Stimulated activated CD8-positive, alpha-beta memory T cell treated with anti-CD3 and anti-CD28 coated beads, Interleukin-4, amount 100 ng/mL, for 48 hours (primary cell): ENCODE data around the gene PYGB.

ENCODE experiments used
- DNase-seq: peaks from one replicate; pipeline ENCODE4 v3.0.0-alpha.2; 2020

Gene PYGB

DNA sequence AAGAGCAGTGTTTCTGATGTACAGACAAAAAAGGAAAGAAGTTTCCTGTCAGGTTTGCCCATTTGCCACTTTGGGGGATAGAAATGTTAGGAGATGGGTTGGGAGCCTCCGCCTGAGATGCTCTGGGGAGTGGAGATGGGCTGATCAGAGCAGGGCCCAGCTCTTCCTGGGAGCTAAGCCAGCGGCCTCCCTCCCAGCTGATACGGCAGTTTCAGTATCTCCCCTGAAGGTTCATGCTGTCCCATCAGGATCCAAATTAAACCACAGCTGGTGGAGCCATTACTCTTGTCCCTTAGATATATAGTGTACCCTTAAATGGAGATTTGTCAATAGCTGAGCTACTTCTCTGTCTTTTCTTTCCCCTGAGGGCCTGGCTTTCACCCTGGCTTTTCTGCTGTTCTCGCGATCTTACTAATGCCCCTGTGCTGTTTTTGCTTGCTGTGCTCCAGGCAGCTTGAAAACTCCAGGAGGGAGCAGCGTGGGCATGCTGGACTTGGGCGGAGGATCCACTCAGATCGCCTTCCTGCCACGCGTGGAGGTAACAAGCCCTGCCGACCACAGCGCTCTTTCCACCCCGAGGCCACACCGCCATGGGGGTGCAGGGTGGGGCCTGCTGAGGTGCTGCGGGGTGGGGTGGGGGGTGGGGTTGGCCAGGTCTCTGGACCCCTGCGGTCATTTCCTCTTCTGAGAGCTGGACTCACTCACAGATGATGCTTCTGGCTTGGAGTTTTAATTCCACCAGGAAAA, 31.5 kb upstream of the PYGB start:
- no peak for DNase-seq

DNA sequence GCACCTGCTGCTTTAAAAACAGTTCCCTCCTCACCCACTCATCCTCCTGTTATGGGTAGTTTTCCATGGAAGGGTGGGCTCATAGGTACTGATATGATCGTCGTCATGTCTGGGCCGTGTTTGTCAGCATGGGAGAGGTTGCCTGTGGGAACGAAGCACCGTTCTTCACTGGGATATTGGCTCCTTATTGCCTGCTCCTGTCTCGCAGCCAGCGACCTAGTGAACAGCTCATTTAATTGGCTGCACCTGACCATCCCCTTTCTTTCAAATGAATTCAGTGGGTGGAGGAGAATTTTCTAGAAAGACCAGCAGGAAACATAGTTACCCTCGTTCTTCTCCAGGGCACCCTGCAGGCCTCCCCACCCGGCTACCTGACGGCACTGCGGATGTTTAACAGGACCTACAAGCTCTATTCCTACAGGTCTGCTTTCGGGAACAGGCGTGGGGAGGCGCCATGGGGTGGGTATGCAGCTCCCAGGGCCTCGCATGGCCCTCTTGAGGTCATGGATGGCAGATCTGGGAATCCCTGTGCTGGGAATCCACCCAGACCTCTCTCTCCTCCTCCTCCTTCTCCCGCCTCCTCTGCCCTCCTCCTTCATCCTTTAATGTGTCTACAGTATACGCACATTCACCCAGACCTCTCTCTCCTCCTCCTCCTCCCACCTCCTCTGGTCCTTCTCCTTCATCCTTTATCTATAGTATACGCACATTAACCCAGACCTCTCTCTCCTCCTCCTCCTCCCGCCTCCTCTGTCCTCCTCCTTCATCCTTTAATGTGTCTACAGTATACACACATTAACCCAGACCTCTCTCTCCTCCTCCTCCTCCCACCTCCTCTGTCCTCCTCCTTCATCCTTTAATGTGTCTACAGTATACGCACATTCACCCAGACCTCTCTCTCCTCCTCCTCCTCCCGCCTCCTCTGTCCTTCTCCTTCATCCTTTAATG, 30.4 kb upstream of the PYGB start:
- no peak for DNase-seq

DNA sequence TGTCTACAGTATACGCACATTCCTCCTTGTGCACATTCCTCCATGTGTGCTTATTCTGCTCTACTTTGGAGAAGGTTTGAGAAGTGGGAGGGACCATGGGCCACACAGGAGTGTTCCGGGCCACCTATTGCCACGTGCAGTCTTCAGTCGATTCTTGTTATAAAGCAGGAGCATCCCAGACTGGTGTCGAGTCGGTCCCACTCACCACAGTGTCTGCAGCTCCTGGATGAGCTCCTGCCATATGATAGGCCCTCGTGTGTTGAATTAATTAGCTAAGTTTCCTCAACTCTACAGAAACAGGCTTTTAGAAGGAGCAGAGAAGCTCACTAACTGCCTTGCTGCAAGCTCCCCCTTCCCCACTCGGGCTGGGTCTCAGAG, 29.8 kb upstream of the PYGB start:
- no peak for DNase-seq

DNA sequence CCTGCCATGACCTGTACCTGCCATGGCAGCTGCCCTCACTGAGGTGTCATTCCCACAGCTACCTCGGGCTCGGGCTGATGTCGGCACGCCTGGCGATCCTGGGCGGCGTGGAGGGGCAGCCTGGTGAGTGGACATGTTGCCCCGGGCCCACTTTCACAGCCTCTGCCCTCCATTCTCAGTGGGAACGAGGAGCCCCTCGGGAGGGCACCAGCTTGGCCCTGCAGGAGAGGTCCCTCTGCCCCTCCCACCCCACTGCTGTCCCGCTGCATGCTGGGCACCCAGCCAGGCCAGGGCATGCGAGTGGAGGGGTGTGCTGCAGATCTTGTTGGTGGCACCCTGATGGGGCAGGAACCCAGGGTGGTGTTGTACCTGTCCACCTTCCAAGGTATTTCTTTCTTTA, 29.4 kb upstream of the PYGB start:
- DNase-seq: no peak

DNA sequence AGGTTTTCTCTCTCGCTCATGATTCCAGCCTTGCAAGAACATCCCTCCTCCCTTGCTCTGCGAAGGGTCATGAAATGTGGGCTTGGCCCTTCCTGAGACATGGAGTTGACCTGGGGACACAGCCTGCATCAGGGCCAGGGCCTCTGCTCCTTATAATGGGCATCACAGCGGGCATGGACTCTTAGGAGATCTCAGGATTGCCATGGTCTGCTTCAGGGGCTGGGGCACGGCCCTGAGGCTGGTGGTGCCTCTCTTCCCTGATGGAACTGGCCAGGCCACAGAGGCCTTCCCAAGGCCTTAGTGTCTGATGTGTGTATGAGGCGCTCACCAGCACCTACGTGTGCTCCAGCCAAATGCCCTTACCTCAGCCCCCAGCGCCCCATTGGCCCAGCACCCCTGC, 28.5 kb upstream of the PYGB start:
- DNase-seq: no peak

DNA sequence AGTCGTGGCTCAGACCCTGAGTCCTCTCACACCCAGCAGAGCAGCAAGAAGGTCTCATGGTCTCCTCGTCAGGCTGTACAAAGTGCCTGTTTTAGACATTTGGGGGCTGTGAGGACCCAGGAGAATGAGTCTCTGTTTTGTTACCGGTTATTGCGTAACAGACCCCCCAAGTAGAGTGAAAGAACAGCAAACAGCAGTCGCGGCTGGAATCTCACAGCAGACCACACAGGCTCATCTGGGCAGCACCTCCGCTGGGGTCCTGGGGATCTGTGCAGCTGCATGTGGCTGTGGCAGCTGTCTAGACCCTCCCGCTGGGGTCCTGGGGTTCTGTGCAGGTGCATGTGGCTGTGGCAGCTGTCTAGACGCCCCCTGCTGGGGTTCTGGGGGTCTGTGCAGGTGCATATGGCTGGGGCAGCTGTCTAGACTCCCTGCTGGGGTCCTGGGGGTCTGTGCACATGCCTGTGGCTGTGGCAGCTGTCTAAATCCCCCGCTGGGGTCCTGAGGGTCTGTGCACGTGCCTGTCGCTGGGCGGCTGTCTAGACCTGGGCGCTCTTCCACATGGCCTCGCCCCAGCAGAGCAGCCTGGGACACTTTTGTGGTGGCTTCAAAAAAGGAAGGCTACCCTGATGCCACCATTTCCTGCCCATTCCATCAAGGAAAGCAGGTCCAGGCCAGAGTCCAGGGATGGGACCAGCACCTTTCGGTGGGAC, 27.7 kb upstream of the PYGB start:
- DNase-seq: peak; percentile 41

DNA sequence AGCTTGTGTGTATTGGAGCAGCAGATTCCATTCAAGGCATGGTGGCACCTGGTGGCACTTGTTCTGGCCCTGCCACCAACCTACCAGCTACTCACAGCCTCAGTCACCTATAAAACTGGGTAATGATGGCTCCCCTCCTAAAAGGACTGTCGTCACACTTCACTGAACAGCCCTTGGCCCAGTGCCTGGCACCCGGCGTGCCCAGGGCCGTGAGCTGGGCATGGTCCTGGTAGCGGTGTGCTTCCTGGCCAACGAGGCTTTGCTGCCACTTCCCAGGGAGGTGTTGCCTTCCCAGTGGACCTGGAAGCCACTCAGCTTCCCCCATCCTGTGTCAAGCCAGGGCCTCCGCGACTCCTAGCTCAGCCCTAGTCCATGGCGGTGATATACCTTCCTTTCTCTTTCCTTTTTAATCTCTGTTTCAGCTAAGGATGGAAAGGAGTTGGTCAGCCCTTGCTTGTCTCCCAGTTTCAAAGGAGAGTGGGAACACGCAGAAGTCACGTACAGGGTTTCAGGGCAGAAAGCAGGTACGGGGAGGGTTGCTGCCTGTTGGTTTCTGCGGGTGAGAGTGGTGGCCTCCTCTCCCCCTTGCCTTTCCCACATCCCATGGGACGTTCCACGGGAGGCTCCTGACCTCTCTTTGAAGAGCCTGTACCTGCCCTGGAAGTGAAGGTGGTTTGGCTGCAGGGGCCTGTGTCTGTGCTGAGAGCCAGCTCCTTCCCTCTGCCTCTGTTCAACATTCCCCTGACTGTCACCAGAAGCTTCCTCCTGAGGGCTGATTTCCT, 26.9 kb upstream of the PYGB start:
- no peak for DNase-seq

DNA sequence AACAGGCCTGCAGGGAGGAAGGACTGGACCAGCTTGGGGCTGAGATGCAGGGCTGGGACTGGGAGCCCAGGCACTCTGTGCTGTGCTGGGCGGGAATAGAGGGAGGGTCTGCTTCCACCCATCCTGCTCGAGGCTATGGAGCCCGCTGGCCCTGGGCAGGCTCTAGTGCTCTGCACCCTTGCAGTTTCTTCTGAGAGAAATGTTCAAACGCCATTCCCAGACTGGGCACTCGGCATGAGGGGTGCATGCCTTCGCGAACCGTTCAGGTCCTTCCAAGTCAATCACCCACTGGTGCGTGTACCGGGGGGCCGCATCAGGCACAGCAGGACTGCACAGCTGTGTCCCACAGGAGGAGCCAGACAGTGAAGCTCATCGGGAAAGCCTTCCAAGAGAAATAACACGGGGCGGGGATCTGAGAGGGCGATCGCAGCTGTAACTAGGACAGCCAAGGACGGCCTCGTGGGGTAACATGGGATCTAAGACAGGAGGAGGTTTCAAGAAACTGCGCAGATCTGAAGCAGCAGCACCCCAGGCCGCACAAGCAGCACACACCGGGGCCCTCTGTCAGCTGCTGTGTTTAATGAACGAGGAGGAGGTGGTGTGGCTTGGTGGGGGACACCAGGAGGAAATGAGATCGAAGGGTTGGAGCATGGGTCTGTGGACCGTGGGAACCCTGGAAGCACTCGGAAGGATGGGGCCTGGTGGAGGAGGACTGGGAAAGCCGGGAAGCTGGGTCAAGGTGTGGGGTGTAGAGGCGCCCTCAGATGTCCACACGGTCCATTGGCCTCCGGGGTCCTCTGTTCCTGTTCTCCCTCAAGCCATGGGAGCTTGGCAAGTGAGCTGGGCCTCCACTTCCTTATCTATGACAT, 26.1 kb upstream of the PYGB start:
- no peak for DNase-seq

DNA sequence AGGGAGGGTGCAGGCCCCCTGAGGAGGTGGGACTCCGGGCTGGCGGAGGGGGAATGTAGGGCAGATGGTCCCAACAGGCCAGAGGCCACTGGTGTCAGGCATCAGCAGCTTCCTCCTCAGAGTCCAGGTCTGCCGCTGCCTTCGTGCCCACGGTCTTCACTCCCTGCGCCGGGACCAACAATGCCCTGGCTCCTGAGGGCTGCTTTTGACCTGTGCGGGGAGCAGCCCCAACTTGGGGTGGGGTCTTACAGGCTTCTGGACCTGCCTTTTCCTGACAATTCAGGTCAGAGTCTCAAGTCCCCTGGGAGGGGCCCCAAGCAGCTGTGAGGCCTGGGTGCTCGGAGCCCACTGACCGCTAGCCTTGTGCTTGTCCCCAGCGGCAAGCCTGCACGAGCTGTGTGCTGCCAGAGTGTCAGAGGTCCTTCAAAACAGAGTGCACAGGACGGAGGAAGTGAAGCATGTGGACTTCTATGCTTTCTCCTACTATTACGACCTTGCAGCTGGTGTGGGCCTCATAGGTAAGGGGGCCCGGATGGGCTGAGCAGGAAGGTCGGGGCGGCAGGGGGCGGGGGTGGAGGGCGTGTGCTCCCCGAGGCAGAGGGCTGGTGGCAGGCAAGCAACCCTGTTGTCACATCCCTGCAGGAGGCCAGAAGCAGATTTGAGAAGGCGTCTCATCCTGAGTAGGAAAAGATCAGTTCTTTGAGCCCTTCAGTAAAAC, 25.3 kb upstream of the PYGB start:
- DNase-seq: no peak

DNA sequence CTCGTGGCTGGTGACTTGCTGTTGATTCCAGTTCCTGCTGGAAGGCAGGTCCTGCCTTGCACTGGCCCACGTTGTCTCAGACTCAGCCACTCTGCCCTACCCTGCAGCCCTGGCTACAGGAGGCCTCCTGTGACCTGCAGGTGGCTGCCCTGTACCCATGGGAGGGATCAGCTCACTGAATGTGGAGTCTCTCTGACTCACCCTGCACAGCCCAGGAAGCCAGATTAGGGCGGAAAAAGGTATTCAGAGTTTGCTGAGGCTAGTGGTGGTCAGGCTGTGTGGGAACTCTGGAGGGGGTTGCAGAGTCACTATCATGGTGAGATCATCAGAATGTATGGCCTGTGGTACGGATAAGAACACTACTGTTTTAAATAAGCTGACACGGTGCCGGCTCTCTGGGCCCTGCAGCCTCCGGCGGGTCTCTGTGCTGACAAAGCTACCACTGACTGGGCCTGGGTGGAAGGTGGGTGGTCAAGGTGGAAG, 24.7 kb upstream of the PYGB start:
- DNase-seq: peak; percentile 74

DNA sequence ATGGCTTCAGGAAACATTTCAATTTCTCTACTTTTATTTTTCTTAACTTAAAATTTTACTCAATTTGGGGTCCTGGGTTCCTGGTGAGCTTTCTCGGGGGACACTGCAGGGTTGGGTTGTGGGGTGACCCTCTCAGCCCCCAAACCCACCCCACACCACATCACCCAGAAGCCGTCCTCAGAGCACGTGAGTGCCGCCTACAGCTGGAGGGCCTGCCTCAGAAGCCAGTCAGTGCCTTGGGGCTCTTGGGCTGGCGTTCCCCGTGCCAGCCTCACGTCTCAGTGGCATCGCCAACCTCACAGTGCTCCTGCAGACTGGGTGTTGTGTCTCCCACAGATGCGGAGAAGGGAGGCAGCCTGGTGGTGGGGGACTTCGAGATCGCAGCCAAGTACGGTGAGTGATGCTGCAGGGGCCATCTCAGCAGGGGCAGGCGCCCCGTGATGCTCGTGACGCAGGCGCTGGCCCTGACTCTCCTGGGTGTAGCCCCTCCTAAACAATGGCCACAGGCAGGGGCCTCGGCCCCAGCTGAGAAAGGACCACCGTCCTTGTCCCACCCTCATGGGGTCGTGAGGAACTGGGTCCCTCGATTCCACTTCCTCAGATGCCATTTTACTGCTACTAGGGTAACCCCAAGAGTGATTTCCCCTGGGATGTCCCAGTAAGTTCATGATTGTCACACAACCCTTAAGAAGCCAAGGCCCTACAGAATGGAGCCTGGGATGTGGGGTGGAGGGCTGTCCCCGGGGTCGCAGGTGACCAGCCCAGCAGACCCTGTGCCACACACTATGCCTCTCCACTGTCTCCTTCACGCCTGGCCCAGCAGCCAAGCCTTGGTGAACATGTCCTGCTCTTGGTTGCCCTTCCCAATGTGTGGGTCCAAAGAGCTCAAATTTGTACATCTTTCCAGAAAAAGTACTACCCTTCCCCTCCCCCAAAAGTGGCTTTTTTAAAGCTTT, 23.8 kb upstream of the PYGB start:
- DNase-seq: no peak

DNA sequence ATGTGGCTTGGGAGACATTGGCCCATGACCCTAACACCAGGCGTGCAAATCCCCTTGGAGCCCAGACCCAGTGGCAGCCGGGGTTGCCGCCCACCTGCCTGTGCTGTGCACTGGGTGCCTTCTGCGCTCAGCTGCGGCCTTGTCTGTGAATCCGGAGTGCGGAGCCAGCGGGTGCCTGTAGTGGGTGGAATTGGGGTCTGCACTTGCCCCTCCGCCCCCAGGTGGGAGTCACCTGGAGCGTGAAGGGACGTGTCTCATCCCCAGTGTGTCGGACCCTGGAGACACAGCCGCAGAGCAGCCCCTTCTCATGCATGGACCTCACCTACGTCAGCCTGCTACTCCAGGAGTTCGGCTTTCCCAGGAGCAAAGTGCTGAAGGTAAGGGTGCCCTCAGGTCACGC, 22.9 kb upstream of the PYGB start:
- no peak for DNase-seq

DNA sequence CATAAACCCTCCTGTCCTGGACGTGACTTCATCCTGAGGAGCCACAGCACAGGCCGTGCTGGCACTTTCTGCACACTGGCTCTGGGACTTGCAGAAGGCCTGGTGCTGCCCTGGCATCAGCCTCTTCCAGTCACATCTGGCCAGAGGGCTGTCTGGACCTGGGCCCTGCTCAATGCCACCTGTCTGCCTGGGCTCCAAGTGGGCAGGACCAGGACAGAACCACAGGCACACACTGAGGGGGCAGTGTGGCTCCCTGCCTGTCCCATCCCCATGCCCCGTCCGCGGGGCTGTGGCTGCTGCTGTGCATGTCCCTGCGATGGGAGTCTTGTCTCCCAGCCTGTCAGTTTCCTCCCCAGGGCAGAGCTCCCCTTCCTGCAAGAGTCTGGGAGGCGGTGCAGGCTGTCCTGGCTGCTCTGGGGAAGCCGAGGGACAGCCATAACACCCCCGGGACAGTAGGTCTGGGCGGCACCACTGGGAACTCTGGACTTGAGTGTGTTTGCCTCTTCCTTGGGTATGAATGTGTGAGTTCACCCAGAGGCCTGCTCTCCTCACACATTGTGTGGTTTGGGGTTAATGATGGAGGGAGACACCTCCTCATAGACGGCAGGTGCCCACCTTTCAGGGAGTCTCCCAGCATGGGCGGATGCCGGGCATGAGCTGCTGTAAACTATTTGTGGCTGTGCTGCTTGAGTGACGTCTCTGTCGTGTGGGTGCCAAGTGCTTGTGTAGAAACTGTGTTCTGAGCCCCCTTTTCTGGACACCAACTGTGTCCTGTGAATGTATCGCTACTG, 22.0 kb upstream of the PYGB start:
- DNase-seq: no peak

DNA sequence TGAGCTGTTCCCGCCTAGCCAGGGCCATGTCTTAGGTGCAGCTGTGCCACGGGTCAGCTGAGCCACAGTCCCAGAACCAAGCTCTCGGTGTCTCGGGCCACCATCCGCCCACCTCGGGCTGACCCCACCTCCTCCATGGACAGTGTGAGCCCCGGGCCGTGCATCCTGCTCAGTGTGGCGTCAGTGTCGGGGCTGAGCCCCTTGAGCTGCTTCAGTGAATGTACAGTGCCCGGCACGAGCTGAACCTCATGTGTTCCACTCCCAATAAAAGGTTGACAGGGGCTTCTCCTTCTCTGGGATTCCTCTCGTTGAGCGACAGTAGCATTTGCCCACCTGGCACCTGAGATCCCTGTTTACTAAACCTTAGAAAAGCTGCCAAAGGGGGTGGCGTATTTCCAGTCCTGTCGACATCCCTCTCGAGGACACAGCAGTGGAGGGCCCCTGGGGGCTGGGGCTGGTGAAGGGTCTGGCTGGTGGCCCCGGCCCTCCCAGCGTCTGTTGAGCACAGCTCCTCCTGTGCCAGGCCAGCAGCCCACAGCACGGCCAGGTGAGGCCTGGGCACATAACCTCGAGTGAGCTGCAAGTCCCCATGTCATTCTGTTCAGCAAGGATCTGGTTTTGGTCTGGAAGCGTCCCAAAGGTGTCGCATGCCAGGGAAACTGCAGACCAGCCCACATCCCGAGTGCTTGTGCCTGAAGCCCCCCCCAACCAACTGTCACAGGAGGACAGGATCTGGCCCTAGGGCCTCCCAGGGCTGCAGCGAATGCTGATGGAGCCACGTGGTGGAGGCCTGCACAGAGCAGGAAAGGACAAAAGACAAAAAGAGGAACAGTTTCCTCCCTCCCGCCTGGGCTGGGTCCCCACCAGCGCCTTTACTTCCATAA, 21.2 kb upstream of the PYGB start:
- no peak for DNase-seq

DNA sequence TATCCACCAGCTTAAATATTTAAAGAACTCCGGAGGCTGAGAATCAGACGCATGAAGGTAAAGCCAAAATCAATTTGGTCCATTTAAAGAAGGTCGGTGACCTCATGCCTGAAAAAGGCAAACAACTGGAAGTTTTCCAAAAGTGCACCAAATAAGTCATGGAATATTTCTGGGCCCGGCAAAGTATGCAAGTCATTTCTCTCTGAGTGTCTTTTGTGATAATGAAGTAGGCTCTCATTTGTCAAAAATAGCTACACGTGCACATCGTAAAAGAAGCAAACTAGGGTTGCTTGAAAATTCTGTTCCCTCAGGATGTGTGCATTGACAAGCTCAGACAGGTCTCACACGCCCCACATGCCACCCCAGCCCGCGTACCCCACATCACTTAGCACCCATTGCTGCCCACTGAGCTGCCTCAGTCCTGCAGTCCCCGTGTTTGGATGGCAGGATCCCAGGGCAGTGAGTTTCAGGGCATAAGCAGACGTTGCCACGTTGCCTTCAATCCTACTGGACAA, 20.5 kb upstream of the PYGB start:
- DNase-seq: no peak

DNA sequence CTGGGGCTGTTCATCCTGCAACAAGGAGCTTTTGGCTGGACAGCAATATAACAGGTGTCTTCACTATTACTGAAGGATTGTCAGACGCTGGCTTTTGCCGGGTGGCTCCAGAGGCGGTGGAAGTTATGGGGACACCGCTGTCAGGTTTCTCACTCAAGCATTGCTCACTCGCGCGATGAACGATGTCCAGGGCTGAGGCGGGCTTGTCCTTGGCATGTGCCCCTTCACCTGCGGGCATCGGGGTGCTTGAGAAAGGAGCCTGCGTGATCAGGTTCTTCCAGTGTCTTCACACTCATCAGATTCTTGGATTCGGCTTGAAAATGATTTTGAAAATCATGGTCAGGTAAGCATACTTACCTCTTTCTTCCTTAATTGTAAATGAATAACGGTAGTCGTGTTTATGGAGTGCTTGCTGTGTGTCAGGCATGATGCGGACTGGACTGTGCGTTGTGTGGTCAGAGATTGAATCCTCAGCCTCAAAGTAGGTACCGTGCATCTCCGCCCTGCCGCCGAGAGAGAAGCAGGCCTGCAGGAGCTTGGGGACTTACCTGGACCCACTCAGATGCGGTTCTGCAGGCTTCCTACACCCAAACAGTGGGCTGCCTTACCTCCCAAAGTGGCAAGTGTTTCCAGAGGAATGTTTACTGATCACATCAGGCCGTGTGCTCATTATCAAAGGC, 18.3 kb upstream of the PYGB start:
- DNase-seq: no peak
